SK-N-MC (cell line): ENCODE results near the gene JPH2.

Experiments used
- DNase-seq: peaks from one replicate; pipeline ENCODE4 v3.0.0-alpha.2; 2011; ENCODE audit warnings: low read depth, low spot score
- H3K27ac ChIP-seq: fragments of 200-600 bp; sonication (generic); 2 replicates; pipeline ENCODE4 v1.5.1; 2016; ENCODE audit warnings: mixed run types
- H3K36me3 ChIP-seq: fragments of 200-600 bp; sonication (generic); 2 replicates; pipeline ENCODE4 v1.6.1; 2017; ENCODE audit warnings: antibody characterized with exemption, low read length, mixed read lengths; ENCODE audit not compliant: insufficient read depth
- H3K4me3 ChIP-seq: fragments of 200-600 bp; sonication (generic); 2 replicates; pipeline ENCODE4 v1.5.1; 2016
- H3K9ac ChIP-seq: fragments of 200-600 bp; sonication (generic); 2 replicates; pipeline ENCODE4 v1.8.0; 2017; ENCODE audit warnings: mixed run types, mixed read lengths; ENCODE audit not compliant: insufficient read length
- H3K9me3 ChIP-seq: fragments of 200-600 bp; sonication (generic); 2 replicates; pipeline ENCODE4 v1.6.1; 2017; ENCODE audit warnings: low read depth, mild to moderate bottlenecking, antibody characterized with exemption, low read length, moderate library complexity, mixed read lengths
- EZH2 ChIP-seq: fragments of 200-600 bp; sonication (generic); IDR thresholded peaks from one replicate; pipeline ENCODE4 v1.6.1; 2017; ENCODE audit warnings: antibody characterized with exemption
- FOXP2 ChIP-seq: optimal IDR thresholded peaks from 2 replicates; pipeline ENCODE3; 2011; ENCODE audit warnings: mild to moderate bottlenecking, moderate library complexity; ENCODE audit not compliant: insufficient read depth; ENCODE audit errors: extremely low read length, control extremely low read depth
- POLR2AphosphoS5 ChIP-seq: IDR thresholded peaks from 2 replicates; pipeline ENCODE4 v1.6.1; 2012; ENCODE audit warnings: mild to moderate bottlenecking, low read depth, low read length, borderline replicate concordance

JPH2 gene

GRCh38 chr20:44098657-44099056 lies 88.3 kb downstream of the JPH2 start:
- no peak overlapping the region for H3K9ac ChIP-seq
- H3K4me3 ChIP-seq = no peak overlapping the region
- DNase-seq = no peak
- H3K27ac ChIP-seq = no peak overlapping the region
- TF ChIP-seq POLR2AphosphoS5 = no peak
- TF ChIP-seq EZH2 = no peak
- TF ChIP-seq FOXP2 = no peak
- H3K9me3 ChIP-seq = no peaks in the 10 kb centered on the region
- H3K36me3 ChIP-seq = no peaks in the 10 kb centered on the region

DNA sequence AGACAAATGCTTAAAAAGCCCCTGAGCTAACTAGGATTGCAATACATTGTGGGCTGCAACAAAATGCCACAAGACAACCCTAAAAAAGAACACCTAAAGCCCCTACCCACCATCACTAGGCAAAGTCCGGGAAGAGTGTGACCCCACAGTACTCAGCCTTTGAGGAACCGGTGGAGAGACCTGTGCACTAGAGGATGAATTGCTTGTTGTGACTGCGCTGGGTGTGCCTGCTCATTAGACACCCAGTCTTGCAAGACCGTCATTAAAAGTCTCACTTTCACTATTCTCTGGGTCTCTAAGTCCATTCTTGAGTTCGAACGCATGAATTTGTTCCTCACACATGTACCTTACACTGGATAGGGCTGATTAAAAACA lies 88.7 kb downstream of the JPH2 start:
- Histone ChIP-seq H3K9ac (no peak overlapping the region), H3K9me3 (no peaks in the 10 kb centered on the region), H3K36me3 (no peaks in the 10 kb centered on the region), H3K4me3 (no peak overlapping the region), H3K27ac (no peak overlapping the region)
- TF ChIP-seq FOXP2 = no peak
- TF ChIP-seq POLR2AphosphoS5 = no peak
- no peak for TF ChIP-seq EZH2
- no peak for DNase-seq

- H3K4me3 ChIP-seq = no peak overlapping the region
- no peak overlapping the region for H3K27ac ChIP-seq
- TF ChIP-seq FOXP2 = no peak
- TF ChIP-seq POLR2AphosphoS5 = no peak
- no peak for TF ChIP-seq EZH2
- no peaks in the 10 kb centered on the region for H3K9me3 ChIP-seq
- DNase-seq = no peak
- no peaks in the 10 kb centered on the region for H3K36me3 ChIP-seq
- H3K9ac ChIP-seq = no peak overlapping the region
Observed at GRCh38 chr20:44097521-44098255, 89.3 kb downstream of the JPH2 start.

GRCh38 chr20:44095831-44096230 lies 91.2 kb downstream of the JPH2 start:
- DNase-seq = no peak
- Histone ChIP-seq H3K4me3 (no peak overlapping the region), H3K27ac (no peak overlapping the region), H3K9me3 (no peaks in the 10 kb centered on the region), H3K36me3 (no peaks in the 10 kb centered on the region), H3K9ac (no peak overlapping the region)
- TF ChIP-seq POLR2AphosphoS5 (no peak), FOXP2 (no peak), EZH2 (no peak)

- H3K9ac ChIP-seq = no peak overlapping the region
- no peak for DNase-seq
- H3K4me3 ChIP-seq = no peak overlapping the region
- no peak for TF ChIP-seq POLR2AphosphoS5
- no peak for TF ChIP-seq FOXP2
- no peak for TF ChIP-seq EZH2
- H3K27ac ChIP-seq = no peak overlapping the region
- no peaks in the 10 kb centered on the region for H3K36me3 ChIP-seq
- H3K9me3 ChIP-seq = no peaks in the 10 kb centered on the region
Observed at GRCh38 chr20:44093249-44093582, 93.8 kb downstream of the JPH2 start.

GRCh38 chr20:44092551-44093248 lies 94.3 kb downstream of the JPH2 start:
- Histone ChIP-seq H3K27ac (no peak overlapping the region), H3K4me3 (no peak overlapping the region), H3K36me3 (no peaks in the 10 kb centered on the region), H3K9ac (no peak overlapping the region), H3K9me3 (no peaks in the 10 kb centered on the region)
- TF ChIP-seq POLR2AphosphoS5 (no peak), EZH2 (no peak), FOXP2 (no peak)
- no peak for DNase-seq

DNA sequence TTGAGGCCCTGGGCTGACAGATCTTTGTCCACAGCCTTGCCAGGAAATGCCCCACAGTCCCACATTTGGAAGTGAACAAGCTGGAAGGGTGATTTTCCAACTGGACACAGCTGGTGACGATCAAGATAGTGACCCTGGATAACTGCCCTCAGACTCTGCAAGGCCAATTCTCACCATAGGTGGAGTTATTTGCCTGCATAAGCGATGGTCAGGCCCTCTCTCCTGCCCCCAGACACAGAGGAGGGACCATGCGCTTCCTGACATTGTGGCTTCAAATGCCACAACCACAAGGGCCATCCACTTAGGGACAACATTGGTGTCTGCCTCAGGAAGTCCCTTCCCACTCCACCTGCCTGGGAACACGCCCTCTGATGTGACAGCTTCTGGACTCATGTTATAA lies 96.0 kb downstream of the JPH2 start:
- H3K27ac ChIP-seq = no peak overlapping the region
- no peaks in the 10 kb centered on the region for H3K36me3 ChIP-seq
- DNase-seq = no peak
- H3K9me3 ChIP-seq = no peaks in the 10 kb centered on the region
- no peak overlapping the region for H3K4me3 ChIP-seq
- no peak overlapping the region for H3K9ac ChIP-seq
- no peak for TF ChIP-seq POLR2AphosphoS5
- TF ChIP-seq FOXP2 = no peak
- TF ChIP-seq EZH2 = no peak

DNA sequence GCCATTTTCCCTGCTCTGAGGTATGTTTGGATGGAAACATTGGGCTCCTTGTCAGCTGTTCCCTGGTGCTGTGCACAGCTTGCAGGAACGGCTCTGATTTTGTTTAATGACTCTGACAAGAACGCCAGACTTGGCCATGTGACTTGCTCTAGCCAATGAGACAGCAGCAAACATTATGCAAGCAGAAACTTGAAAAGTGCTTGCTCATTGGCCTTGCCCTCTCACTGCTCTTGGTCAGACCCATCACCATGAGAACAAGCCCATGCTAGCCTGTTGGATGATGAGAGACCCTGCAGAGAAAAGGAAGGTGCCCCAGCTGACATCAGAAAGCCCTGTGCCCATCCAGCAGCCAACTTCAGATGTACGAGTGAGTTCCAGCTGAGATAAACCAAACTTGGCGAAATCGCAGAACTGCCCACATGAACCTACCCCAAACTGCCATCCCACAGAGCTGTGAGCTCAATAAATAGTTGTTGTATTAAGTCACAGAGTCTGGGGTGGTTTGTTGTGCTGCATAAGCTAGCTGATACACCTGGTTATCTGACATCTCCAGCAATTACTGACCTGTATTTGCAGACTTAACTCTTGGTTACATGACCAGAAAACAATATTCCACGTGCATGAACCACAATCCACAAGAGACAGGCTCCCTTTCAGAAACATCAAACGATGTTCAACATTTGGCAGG lies 96.9 kb downstream of the JPH2 start:
- DNase-seq = no peak
- TF ChIP-seq EZH2 (no peak), POLR2AphosphoS5 (no peak), FOXP2 (no peak)
- H3K27ac ChIP-seq = no peak overlapping the region; the same call in 1 of the 2 replicates
- peak overlapping the region; percentile 42; the same call in 1 of the 2 replicates for H3K4me3 ChIP-seq
- no peak overlapping the region for H3K9ac ChIP-seq
- H3K9me3 ChIP-seq = no peaks in the 10 kb centered on the region
- H3K36me3 ChIP-seq = no peaks in the 10 kb centered on the region
